MCF 10A (cell line): ENCODE results near the gene EMC1. TPM values are rescaled to one million over a fixed set of nuclear protein-coding genes. Genes with fewer than 3 reads are reported as not detected.

Experiments used
- BruUV-seq: library from RNA; stranded (reverse); fragments of 400-500 nt; replicated peaks from 2 replicates; lab custom pipeline; 2021; lab: Mats Ljungman, UMichigan
- CTCF ChIA-PET: fragments of 300-600 bp; sonication (Branson Sonifier 250); formaldehyde crosslinking; extraction: SDS; loops from one replicate; lab custom pipeline; 2021; ENCODE audit warnings: antibody characterized with exemption, inconsistent platforms; lab: Yijun Ruan, JAX
- POLR2A ChIA-PET: fragments of 300-600, 350-650 bp; sonication (Branson Sonifier 250); formaldehyde crosslinking; extraction: SDS; loops from one replicate; lab custom pipeline; 2020; ENCODE audit warnings: antibody characterized with exemption, inconsistent platforms; lab: Yijun Ruan, JAX
- DNase-seq: peaks from one replicate; pipeline ENCODE4 v3.0.0-alpha.2; 2018; ENCODE audit not compliant: unreplicated experiment
- H3K27ac Mint-ChIP-seq: one replicate; pipeline ENCODE4 v1.8.0; 2022; ENCODE audit warnings: mild to moderate bottlenecking, low read depth, mixed read lengths; ENCODE audit not compliant: unreplicated experiment
- H3K27me3 Mint-ChIP-seq: one replicate; pipeline ENCODE4 v1.8.0; 2022; ENCODE audit warnings: mixed read lengths; ENCODE audit not compliant: insufficient read depth, unreplicated experiment
- H3K36me3 Mint-ChIP-seq: one replicate; pipeline ENCODE4 v1.8.0; 2022; ENCODE audit warnings: mild to moderate bottlenecking, moderate library complexity, mixed read lengths; ENCODE audit not compliant: insufficient read depth, unreplicated experiment
- H3K4me1 Mint-ChIP-seq: one replicate; pipeline ENCODE4 v1.8.0; 2022; ENCODE audit warnings: mixed read lengths; ENCODE audit not compliant: insufficient read depth, unreplicated experiment
- H3K4me3 Mint-ChIP-seq: one replicate; pipeline ENCODE4 v1.8.0; 2022; ENCODE audit warnings: mild to moderate bottlenecking, moderate library complexity, mixed read lengths; ENCODE audit not compliant: unreplicated experiment
- H3K9me3 Mint-ChIP-seq: one replicate; pipeline ENCODE4 v1.8.0; 2022; ENCODE audit warnings: mixed read lengths; ENCODE audit not compliant: unreplicated experiment
- CTCF ChIP-seq: fragments of 200-600 bp; IDR thresholded peaks from one replicate; pipeline ENCODE4 v1.8.0; 2022; ENCODE audit warnings: antibody characterized with exemption, mild to moderate bottlenecking; ENCODE audit not compliant: unreplicated experiment
- intact Hi-C: fragments of 100-400 bp; cut with micrococcal nuclease; formaldehyde crosslinking; loops from 2 replicates; pipeline ENCODE4 v1.14.1; 2022
- total RNA-seq: library from RNA; stranded (reverse); gene quantifications from 2 replicates; pipeline ENCODE4 v1.2.3, GENCODE V29; 2022

Gene EMC1
- total RNA-seq, 1 experiment from 2014 or later = 75.9 TPM

- no TSS peak for BruUV-seq
- Mint-ChIP-seq H3K36me3 (peaks cover 100% of the 10 kb centered on the region), H3K4me1 (no peaks in the 10 kb centered on the region), H3K27ac (no peak overlapping the region), H3K27me3 (no peaks in the 10 kb centered on the region), H3K4me3 (no peak overlapping the region), H3K9me3 (no peaks in the 10 kb centered on the region)
- ChIA-PET POLR2A (interaction anchor here (0.9 kb wide), 1 partner anchor 13 kb away, joined by 4 read pairs; no protein-coding TSS in a partner anchor), CTCF (interaction anchor here (0.6 to 1.6 kb wide), 4 partner anchors 9 to 25 kb away, joined by 3 to 4 read pairs (median 3); no protein-coding TSS in a partner anchor)
- intact Hi-C loops = loop anchor here (1.0 kb wide), 1 partner anchor 17 kb away; no protein-coding TSS in a partner anchor
- TF ChIP-seq CTCF = no peak
- DNase-seq = no peak
These were observed 73.5 kb downstream of the EMC1 start for GRCh38 chr1:19177811-19178210.

GRCh38 chr1:19169642-19170041, 81.7 kb downstream of the EMC1 start:
- Mint-ChIP-seq H3K4me3 (no peak overlapping the region), H3K9me3 (no peaks in the 10 kb centered on the region)

GRCh38 chr1:19167140-19167539, 84.2 kb downstream of the EMC1 start:
- ChIA-PET CTCF (interaction anchor here (0.6 to 1.1 kb wide), 3 partner anchors 11 to 82 kb away, joined by 3 to 5 read pairs (median 3); no protein-coding TSS in a partner anchor), POLR2A (interaction anchor here (0.7 kb wide), 1 partner anchor 33 kb away, joined by 3 read pairs; no protein-coding TSS in a partner anchor)
- no peaks in the 10 kb centered on the region for H3K9me3 Mint-ChIP-seq
- intact Hi-C loops = no loop called here
- no peak for TF ChIP-seq CTCF
- no peaks in the 10 kb centered on the region for H3K4me1 Mint-ChIP-seq
- DNase-seq = no peak
- H3K27me3 Mint-ChIP-seq = no peaks in the 10 kb centered on the region
- BruUV-seq = no TSS peak
- peaks cover 97% of the 10 kb centered on the region for H3K36me3 Mint-ChIP-seq
- no peak overlapping the region for H3K27ac Mint-ChIP-seq
- no peak overlapping the region for H3K4me3 Mint-ChIP-seq

More at GRCh38 chr1:19169642-19170041, 81.7 kb downstream of the EMC1 start:
- intact Hi-C loops = no loop called here
- TF ChIP-seq CTCF = no peak
- Mint-ChIP-seq H3K4me1 (no peaks in the 10 kb centered on the region), H3K27ac (no peak overlapping the region), H3K27me3 (no peaks in the 10 kb centered on the region), H3K36me3 (peaks cover 97% of the 10 kb centered on the region)
- DNase-seq = no peak
- POLR2A ChIA-PET = interaction anchor here (1.0 kb wide), 1 partner anchor 17 kb away, joined by 3 read pairs; no protein-coding TSS in a partner anchor
- CTCF ChIA-PET = interaction anchor here (0.6 kb wide), 1 partner anchor 11 kb away, joined by 4 read pairs; no protein-coding TSS in a partner anchor
- BruUV-seq = no TSS peak

- no peak overlapping the region for H3K27ac Mint-ChIP-seq
- ChIA-PET CTCF (interaction anchor here (0.8 to 1.1 kb wide), 5 partner anchors 12 to 70 kb away, joined by 3 to 4 read pairs (median 3); no protein-coding TSS in a partner anchor), POLR2A (no interaction called here)
- no peaks in the 10 kb centered on the region for H3K4me1 Mint-ChIP-seq
- BruUV-seq = no TSS peak
- DNase-seq = no peak
- H3K36me3 Mint-ChIP-seq = peaks cover 97% of the 10 kb centered on the region
- intact Hi-C loops = no loop called here
- no peaks in the 10 kb centered on the region for H3K9me3 Mint-ChIP-seq
- H3K4me3 Mint-ChIP-seq = no peak overlapping the region
- H3K27me3 Mint-ChIP-seq = no peaks in the 10 kb centered on the region
- no peak for TF ChIP-seq CTCF
These were observed 85.3 kb downstream of the EMC1 start for GRCh38 chr1:19166066-19166465.

Other genes starting within 250 kb of the EMC1 start
- gene UBR4, start 41.3 kb downstream of the EMC1 start, total RNA-seq = 154 and 181 TPM in 2 replicates
- 37.3 and 46.0 TPM in 2 replicates for gene MRTO4, start 281 bp upstream of the EMC1 start, total RNA-seq
- gene AKR7A3, start 37.2 kb upstream of the EMC1 start, total RNA-seq = 0.40 and 0.69 TPM in 2 replicates
- gene AKR7A2, start 60.6 kb upstream of the EMC1 start, total RNA-seq = 26.7 and 28.7 TPM in 2 replicates
- gene SLC66A1, start 60.8 kb upstream of the EMC1 start, total RNA-seq = 16.2 and 20.2 TPM in 2 replicates
- gene CAPZB, start 234.0 kb upstream of the EMC1 start, total RNA-seq = 252 and 259 TPM in 2 replicates